COLO668 (cell line): ENCODE results near the gene MTHFD1L.

Source experiments
- DNase-seq: peaks from one replicate; lab custom pipeline; 2025; ENCODE audit not compliant: unreplicated experiment; lab: John Stamatoyannopoulos, UW

The MTHFD1L gene

DNA sequence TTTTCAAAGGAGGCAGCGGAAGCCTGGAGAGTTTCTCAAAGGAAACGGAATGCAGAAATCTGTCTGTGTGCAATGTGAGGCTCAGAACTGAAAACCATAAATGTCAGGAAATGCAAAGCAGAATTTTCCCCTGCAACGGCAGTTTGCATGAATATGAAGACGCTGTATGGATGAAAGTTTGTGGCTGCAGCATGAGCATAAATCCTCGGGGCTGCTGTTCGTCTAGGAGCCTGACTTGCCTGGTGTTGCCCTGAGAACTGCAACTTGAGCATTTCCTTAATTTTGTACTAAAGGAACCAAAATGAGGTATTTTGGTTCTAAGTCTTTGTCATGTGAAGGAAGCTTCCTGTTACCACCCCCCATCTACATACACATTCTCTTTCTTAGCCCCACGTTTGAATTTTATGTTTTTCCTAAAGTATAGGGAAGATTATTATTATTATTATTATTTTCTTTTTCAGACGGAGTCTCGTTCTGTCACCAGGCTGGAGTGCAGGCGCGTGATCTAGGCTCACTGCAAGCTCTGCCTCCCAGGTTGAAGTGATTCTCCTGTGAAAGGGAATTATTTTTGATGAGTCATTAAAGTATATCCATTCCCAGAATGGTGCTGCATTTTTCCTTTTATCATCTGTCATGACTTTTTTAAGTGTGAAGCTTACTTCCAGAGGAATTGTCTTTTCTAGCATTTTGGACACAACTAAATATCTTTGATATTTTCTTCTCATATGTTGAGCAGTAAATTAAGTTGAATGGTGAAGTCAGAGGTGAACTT, 33.1 kb downstream of the MTHFD1L start:
- DNase-seq = no peak

DNA sequence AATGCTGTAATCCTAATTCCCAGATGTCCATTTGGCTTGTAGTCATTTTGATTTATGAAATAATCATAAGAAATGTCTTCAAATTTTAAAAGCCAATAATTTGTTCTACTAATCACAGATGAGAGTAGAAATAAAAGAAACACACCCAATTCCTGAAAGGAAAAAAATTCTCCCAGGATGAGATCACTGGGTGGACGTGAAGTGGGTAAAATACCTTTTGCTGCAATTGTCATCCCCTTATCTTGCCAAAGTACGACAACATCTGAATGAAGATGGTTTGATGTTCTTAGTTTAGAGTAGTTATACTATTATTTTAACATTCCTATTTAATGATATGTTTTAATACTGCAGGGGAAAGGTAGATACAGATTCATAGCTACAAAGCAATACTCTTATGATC, 33.7 kb downstream of the MTHFD1L start:
- no peak for DNase-seq

DNA sequence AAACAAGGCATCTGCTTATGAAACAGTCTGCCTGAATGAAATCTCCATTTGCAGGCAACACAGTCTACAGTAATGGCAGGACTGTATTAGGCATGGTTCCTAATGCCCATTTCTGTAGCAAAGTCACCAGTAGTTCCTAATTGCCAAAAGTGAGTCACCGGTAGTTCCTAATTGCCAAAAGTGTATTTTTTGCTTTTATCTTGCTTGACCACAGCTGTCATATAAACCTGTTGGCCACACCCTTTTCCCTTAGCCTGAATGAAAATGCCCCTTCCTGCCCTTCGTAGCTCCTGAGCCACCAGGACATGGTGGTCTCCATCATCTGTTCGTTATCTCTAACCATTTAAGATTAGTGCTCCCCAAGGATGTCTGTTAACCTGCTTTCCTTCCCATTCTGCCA, 34.5 kb downstream of the MTHFD1L start:
- DNase-seq = no peak

DNA sequence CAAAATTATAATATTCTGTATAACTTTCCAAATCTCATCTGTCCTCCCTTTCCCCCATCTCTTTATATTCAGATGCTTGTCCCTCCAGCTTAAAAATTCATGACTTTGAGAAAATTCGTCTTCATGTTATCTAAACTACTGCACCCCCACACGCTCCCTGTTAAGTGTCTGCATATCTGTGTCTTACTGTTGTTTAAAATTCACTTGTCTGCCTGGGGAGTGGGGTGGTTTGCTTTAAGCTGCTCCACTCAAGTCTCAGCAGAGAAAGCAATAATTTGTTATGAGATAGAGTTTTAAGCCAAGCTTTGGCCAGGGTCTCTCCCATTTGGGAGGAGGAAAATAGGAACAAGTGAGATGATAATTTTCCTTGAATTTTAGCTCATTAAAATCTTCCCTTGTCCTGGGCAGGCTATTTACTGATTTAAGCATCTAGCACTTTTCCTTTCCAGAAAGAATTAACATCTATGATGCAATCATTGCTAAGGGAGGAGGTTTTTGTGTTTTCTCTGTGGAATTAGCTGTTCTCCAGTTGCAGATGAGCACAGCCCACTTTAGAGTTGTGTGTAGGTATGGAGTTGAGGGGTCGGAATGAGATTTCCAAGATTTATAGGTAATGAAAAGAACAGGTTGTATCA, 36.8 kb downstream of the MTHFD1L start:
- DNase-seq = no peak

DNA sequence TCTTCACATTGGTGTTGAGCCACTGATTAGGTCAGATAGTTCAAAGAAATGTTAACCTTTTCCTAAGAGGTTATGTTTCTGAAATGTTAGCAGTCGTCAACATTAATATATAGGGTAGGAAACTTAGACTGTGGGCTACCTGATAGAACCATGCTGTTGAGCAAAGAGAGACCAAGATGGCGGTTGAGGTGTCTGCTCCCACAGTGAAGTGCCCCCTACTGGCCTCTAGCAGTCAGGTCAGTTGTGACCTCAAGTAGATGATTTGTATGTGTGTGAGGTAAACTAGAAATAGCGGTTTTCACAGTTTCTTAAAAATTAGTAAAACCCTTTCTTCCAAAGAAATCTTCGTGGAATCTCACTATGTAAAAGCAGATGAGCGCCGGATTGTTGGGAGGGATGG, 40.3 kb downstream of the MTHFD1L start:
- no peak for DNase-seq

DNA sequence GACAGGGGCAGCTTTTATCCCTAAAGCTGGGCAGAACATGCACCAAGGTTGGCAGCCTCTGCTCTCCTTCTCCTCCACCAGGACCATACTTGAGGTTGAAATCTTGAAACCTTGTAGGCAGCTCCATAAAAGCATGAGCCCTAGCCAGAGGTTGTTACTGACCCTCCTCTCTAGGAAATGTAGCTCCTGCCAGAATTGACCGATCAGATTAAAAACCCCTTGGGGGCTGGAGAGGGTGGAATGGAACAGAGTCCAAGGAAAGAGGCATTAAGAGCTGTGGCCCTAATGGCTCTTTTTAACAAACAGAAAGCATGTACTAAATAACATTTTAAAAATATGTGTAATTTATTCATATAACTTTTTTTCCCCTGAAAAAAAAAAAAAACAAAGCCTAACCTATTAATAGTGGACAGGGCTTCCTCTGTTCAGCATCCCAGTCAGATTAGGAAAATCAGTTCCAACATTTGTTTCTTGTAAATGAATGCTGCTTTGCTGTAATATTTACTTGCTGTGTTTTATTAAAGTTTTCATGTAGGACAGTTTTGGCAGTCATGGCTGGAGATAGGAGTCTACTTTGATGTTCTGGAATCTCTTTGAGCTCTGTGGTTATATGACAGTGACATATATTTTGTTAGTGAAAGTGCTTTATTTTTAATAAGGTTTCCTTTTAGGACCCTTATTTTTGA, 41.3 kb downstream of the MTHFD1L start:
- no peak for DNase-seq

DNA sequence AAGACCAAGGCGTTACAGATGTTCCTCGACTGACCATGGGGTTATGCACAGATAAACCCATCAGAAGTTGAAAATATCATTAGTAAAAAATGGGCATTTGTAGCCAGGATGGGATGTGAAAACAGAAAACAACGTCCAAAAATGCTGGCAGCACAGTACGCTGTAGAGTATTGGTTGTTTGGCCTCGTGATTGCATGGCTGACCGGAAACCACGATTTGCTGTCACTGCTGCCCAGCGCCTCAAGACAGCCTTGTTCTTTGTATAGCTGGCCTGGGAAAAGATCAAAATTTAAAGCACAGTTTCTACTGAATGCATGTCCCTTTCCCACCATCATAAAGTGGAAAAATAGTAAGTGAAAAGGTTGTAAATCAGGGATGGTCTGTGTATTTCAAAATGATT, 41.9 kb downstream of the MTHFD1L start:
- no peak for DNase-seq

DNA sequence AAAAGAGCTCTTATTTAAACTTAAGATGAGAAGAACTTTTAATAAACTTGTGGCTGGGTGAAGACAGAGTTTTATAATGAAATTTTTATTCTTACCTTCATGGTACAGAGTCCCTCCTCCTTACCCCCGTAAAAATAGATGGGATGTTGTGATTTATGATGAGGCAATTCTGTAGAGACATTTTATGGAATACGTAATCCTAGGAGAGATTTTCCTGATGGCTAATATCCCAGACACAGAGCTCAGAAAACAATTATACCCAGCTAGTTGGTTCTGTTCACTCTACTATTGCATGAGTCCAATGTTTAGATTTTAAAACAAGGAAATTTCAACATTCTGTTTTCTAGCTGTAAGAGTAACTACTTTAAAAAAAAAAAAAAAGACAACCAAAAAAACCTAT, 43.4 kb downstream of the MTHFD1L start:
- DNase-seq = no peak

DNA sequence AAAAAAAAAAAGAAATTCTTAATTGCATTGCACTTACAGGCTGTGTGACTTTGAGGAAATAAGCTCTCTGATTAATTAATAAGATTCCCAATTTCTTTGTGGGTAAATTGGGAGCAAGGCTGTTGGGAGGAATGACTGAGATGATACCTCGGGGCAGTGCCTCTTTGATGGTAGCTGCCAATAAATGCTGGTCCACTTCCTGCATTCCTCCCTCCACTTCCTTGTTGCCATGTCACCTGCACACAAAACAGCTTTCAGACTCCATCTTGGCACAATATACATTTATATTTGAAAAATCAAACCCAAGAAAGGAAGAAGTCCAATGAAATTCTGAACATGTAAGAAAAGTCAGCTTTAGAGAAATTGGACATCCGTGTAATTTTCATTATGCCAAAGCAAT, 45.1 kb downstream of the MTHFD1L start:
- no peak for DNase-seq

DNA sequence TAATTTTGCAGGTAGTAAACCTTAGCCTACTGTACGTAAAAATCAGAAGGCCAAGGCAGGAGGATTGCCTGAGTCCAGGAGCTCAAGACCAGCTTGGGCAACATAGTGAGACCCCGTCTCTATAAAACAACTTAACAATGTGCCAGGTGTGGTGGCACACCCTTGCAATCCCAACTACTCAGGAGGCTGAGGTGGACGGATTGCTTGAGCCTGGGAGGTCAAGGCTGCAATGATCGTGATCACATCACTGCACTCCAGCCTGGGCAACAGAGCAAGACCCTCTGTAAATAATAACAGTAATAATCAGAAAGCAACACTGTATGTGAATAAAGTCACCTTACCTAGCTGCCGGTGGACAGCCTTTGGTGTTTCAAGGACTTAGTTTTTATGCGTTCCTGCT, 48.9 kb downstream of the MTHFD1L start:
- no peak for DNase-seq

DNA sequence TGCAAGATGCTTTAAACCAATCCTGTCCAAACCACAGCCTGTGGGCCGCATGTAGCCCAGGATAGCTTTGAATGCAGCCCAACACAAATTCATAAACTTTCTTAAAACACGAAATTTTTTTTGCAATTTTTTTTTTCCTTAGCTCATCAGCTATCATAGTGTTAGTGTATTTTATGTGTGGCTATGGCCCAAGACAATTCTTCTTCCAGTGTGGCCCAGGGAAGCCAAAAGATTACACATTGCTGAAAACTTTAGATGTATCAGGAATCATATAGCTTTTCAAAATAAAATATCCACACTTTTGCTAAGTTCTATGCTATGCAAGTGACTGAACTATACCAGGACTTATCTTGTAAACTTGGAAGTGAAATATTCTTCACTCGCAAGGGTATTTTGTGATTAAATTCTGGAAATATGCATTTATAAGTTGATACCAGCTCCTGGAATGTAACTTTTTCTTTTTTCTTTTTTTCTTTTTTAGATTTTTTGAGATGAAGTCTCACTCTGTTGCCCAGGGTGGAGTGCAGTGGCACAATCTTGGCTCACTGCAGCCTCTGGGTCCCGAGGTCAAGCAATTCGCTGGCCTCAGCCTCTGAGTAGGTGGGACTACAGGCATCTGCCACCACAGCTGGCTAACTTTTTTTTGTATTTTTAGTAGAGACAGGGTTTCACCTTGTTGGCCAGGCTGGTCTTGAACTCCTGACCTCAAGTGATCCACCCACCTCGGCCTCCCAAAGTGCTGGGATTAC, 49.8 kb downstream of the MTHFD1L start:
- no peak for DNase-seq

DNA sequence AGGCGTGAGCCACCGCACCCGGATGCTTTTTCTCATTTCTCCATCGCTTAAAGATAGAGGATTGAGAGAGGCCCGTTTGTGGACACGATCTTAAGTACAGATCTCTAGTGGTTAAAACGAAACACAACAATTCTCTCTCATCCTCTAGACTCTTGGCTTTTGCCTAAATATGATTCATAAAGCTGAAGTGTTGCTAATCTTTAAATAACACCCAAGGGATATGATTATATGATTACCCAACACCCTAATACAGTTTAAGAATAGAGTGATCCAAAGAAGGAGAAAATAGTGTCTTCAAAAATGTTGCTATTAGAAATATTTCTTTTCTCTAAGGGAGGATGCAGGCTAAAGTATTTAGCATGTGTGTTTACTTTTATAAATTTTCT, 50.4 kb downstream of the MTHFD1L start:
- DNase-seq = no peak

DNA sequence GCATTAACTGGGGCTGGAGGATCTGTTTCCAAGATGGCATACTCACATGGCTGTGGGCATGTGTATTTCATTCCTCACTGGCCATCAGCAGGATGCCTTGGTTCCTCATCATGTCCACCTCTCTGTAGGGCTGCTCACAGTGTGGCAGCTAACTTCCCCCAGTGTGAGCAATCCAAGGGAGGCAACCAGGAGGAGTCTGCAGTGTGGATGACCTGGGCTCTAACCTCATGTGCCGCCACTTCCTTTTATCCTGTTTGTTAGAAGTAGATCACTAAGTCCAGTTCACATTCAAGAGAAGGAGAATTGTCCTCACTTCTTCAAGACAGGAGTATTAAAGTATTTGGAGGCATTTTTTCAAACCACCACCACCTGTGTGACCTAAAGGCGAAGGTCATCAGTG, 54.4 kb downstream of the MTHFD1L start:
- DNase-seq = no peak

DNA sequence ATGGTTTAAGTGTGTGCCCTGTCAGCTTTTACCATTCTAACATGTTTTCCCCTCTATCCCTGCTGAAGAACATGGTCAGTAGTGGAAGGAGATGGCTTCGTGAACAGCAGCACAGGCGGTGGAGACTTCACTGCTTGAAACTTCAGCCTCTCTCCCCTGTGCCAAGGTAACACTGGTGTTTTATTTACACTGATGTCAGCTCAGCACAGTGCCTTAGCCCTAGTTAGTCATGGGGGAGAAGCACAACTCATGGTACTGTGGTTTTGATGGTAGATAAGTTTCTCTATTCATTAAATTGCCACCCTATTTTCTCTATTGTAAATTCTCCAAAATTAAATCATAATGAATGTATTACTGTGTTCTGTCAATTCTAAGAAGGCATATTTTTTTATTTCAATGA, 56.6 kb downstream of the MTHFD1L start:
- no peak for DNase-seq

DNA sequence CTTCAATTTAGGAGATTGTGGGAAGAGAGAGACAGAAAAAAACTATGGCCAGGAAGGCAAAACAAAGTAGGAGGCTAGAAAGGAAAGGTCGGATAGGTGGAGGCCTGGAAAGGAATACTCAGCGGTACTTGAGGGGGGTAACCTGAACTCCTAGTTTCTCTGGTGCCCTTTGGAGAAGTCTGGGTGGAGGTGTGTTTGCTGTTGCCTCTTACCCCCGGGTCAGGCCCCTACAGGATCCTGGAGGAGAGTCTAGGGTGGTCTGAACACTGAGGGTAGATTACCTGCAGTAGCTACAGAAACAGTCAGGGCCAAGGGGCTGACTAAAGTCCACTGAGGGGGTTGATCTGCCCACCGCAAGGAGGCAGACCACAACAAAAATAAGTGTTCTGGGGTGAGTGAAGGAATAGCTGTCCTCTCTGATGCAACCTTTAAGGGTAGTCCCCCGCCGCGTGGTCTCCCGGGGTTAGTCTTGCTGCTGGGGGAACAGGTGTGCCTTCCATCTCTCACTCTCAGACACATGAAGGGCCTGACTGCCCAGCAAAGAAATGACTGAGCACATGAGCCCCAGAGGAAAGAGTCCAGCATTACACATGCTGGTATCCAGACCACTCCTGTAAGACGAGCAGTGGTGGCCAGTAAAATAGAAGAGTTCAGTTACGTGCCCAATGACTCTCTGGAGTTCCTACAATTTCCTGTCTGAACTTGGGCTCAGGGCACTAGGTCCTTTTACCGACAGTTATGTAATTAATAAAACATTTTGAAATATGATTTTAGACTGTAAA, 59.5 kb downstream of the MTHFD1L start:
- no peak for DNase-seq

DNA sequence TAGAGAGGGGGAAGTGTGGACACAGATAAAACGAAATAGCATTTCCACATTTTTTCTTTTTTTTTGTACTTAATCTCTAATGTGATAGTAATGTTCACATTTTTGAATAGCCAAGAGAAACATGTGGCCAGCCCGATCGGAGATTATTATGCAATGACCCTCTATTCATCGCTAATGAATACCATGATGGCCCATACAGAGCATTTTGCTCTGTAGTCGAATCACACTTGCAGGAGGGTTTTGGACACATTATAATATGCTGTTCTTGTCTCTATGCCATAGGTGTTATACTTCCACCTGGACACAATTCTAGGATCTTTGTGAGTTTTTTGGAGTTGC, 60.1 kb downstream of the MTHFD1L start:
- DNase-seq = no peak

DNA sequence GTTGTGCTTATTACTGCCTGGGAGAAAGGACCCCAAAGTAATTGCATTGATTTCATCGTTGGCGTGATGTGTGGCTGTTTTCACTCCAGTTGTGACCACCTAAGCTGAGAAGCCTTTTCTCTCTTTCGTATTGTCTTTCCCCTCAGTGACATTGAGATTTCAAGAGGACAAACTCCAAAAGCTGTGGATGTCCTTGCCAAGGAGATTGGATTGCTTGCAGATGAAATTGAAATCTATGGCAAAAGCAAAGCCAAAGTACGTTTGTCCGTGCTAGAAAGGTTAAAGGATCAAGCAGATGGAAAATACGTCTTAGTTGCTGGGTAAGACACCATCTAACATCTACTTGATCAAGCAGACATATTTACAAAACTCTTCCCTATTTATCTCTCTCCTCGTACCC, 60.5 kb downstream of the MTHFD1L start:
- no peak for DNase-seq

DNA sequence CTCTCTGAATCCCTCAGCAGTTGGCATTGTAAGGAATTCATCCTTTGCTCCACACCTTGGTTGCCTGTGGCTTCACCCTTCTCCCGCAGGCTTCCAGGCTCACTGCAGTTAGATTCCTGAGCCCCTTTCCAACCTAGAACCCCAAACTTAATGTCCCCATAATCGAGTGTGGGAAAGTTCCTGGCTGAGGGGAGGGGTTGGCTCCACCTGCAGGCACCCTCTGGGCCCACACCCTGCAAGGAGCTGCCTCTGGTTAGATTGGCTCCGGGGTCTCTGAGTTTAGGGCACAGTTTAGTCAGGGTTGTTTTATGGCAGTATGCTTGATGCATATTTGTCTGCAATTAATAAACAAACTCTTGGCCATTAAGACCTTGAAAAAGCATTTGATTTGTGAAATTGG, 63.4 kb downstream of the MTHFD1L start:
- no peak for DNase-seq

DNA sequence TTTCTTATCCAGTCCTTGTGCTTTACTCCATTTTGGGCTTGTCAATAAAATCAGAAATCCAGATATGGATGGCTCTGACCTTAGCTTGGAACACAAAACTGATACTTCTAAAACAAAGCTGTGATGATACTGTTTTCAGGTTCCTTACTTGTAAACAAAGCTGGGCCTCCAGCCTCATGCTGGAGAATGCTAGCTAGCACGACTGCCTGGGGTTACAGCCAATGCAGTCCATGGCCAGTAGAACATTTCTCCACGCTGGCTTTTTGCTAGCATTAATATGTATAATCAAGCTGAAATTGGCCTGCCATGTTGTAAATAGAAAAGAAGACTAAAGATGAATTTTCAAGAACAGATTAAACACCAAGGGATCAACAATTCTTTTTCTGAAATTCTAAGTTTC, 63.9 kb downstream of the MTHFD1L start:
- DNase-seq = no peak

DNA sequence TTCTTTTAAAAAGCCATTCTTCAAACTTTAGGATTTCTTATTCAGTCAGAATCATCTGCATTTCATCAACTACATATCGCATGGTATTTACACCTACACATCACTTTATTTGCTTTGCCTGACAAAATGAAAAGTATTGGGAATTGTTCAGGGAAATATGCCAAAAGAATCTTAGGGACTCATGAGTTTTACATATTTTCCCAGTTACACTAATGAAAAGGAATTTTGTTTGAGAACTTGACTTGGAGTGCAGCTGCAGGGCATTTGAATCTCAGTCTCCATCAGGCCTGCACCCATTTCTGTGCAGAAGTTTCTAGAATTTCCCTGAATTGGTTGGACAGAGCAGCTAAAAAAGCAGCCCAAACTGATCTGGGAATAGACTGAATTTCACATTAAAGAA, 65.3 kb downstream of the MTHFD1L start:
- DNase-seq = no peak

DNA sequence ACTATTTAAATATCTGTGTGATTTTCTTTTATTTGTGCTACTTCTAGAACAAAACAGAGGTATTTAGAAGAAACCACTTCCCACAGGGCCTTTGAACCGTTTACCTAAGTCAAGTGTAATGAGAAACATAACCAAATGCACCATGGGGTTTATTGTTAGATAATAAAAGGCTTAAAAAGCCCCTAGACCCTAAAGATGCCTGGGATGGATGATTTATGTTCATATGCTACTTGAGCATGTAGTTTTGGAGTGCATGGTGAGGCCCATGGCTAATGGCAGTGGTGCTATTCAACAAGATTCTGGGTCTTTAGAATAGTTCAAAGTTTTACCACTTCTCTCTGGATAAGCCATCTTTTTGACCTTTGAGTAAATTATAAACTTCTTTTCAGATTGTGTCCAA, 65.9 kb downstream of the MTHFD1L start:
- DNase-seq = no peak
